ENCODE data around the gene HDDC2. TPM values are rescaled to one million over a fixed set of nuclear protein-coding genes. Genes with fewer than 3 reads are reported as not detected.

The HDDC2 gene
- total RNA-seq, 2 donors from 2014 or later, result 76.4 to 108 TPM

DNA sequence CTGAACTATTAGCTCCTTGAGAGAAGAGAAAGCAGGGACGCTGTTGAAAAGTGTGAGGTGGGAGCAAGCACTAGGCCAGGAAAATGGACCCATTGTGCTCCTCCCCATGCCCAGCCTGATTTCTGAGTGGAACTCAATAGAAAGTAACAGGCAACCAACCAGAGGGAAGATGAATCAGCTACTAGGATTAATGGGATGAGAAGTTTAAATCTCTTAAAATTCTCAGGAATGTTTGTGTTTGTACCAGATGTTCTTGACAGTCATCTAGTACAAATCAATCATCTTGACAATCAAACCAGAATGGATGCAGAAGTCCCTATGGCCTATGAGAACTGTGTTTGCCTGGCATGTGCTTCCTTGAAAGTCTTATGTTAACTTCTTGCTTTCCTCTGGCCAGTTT is 48.9 kb downstream of the HDDC2 start:
- no peaks in the 10 kb centered on the region for H3K9me3 ChIP-seq (ENCODE audit: control insufficient read depth, low read length)
- Mint-ChIP-seq H3K27me3 (ENCODE audit: insufficient read depth) (no peaks in the 10 kb centered on the region), H3K36me3 (ENCODE audit: low read depth) (no peaks in the 10 kb centered on the region), H3K4me3 (no peak overlapping the region), H3K9me3 (no peaks in the 10 kb centered on the region), H3K4me1 (peaks cover 9% of the 10 kb centered on the region), H3K27ac (no peak overlapping the region)
- no peaks in the 10 kb centered on the region for H3K36me3 ChIP-seq (ENCODE audit: control insufficient read depth, insufficient read depth, low read length)
- H3K27ac ChIP-seq (ENCODE audit: low read depth, low read length), result no peak overlapping the region
- WGBS, 2 experiments (ENCODE audit: insufficient coverage in 1 of 2, insufficient read length in 1 of 2), result 67 to 78% methylated on average over 1 of the region's 1 CpG
- no peak for DNase-seq
- no peak overlapping the region for H3K4me3 ChIP-seq (ENCODE audit: low read length)
- H3K9ac ChIP-seq (ENCODE audit: extremely low read depth, low read length, poor library complexity, severe bottlenecking), result no peak overlapping the region
- TF ChIP-seq, protein P1, sequence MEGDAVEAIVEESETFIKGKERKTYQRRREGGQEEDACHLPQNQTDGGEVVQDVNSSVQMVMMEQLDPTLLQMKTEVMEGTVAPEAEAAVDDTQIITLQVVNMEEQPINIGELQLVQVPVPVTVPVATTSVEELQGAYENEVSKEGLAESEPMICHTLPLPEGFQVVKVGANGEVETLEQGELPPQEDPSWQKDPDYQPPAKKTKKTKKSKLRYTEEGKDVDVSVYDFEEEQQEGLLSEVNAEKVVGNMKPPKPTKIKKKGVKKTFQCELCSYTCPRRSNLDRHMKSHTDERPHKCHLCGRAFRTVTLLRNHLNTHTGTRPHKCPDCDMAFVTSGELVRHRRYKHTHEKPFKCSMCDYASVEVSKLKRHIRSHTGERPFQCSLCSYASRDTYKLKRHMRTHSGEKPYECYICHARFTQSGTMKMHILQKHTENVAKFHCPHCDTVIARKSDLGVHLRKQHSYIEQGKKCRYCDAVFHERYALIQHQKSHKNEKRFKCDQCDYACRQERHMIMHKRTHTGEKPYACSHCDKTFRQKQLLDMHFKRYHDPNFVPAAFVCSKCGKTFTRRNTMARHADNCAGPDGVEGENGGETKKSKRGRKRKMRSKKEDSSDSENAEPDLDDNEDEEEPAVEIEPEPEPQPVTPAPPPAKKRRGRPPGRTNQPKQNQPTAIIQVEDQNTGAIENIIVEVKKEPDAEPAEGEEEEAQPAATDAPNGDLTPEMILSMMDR (conservative IDR thresholded peaks at IDR 0.05), result no peak
- no peaks in the 10 kb centered on the region for H3K27me3 ChIP-seq (ENCODE audit: control insufficient read depth, insufficient read depth, low read length, poor library complexity, severe bottlenecking)
- H3K4me1 ChIP-seq (ENCODE audit: control insufficient read depth, insufficient read depth, low read length), result no peaks in the 10 kb centered on the region

DNA sequence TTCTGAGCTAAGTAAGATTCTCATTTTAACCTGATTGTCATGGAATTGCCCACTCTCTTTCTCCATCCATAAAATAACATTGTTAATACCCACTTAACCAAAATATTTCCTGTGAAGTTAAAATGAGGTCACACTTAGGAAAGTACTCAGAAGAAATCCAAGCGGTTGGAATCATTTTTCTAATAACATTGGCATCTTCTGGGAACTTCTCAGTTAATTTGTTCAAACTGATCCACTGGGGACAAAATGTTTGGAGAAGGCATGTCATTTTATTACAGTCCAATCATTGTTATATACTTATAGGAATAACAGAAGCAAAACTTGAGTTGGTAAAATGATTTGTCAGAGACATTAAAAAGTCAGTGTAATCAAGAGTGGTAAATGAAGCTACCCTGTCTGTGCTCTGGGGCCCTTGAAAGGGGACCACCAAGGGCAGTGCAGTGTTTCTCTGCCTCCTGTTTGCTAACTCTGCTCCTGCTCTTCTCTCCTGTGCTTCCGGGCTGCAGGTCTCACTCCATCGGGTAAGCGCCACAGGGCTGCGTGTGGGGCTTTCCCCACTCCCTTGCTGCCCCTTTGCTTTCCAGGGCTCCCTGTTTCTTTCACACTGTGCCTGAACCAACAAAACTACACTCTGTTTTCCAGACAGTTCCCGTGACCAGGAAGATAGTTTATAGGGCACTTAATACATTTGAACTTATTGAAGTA is 50.1 kb downstream of the HDDC2 start:
- 71 to 75% methylated on average over 6 of the region's 6 CpGs for WGBS, 2 experiments (ENCODE audit: insufficient coverage in 1 of 2, insufficient read length in 1 of 2)
- Mint-ChIP-seq H3K9me3 (no peaks in the 10 kb centered on the region), H3K27ac (peak overlapping the region; percentile 64), H3K36me3 (ENCODE audit: low read depth) (no peaks in the 10 kb centered on the region), H3K27me3 (ENCODE audit: insufficient read depth) (no peaks in the 10 kb centered on the region), H3K4me3 (no peak overlapping the region), H3K4me1 (peaks cover 9% of the 10 kb centered on the region)
- Histone ChIP-seq H3K27me3 (ENCODE audit: control insufficient read depth, insufficient read depth, low read length, poor library complexity, severe bottlenecking) (no peaks in the 10 kb centered on the region), H3K4me3 (ENCODE audit: low read length) (no peak overlapping the region), H3K9ac (ENCODE audit: extremely low read depth, low read length, poor library complexity, severe bottlenecking) (no peak overlapping the region), H3K27ac (ENCODE audit: low read depth, low read length) (no peak overlapping the region), H3K4me1 (ENCODE audit: control insufficient read depth, insufficient read depth, low read length) (no peaks in the 10 kb centered on the region), H3K9me3 (ENCODE audit: control insufficient read depth, low read length) (no peaks in the 10 kb centered on the region), H3K36me3 (ENCODE audit: control insufficient read depth, insufficient read depth, low read length) (no peaks in the 10 kb centered on the region)
- TF ChIP-seq, protein P1 (conservative IDR thresholded peaks at IDR 0.05), result no peak
- peak; percentile 59 for DNase-seq

GRCh38 chr6:125250511-125250910 is 51.3 kb downstream of the HDDC2 start:
- Histone ChIP-seq H3K4me1 (ENCODE audit: control insufficient read depth, insufficient read depth, low read length) (no peaks in the 10 kb centered on the region), H3K9me3 (ENCODE audit: control insufficient read depth, low read length) (no peaks in the 10 kb centered on the region), H3K27me3 (ENCODE audit: control insufficient read depth, insufficient read depth, low read length, poor library complexity, severe bottlenecking) (no peaks in the 10 kb centered on the region), H3K4me3 (ENCODE audit: low read length) (no peak overlapping the region), H3K9ac (ENCODE audit: extremely low read depth, low read length, poor library complexity, severe bottlenecking) (no peak overlapping the region), H3K36me3 (ENCODE audit: control insufficient read depth, insufficient read depth, low read length) (no peaks in the 10 kb centered on the region), H3K27ac (ENCODE audit: low read depth, low read length) (no peak overlapping the region)
- 100% methylated on average over 1 of the region's 1 CpG for WGBS, 2 experiments (ENCODE audit: insufficient coverage in 1 of 2, insufficient read length in 1 of 2)
- Mint-ChIP-seq H3K36me3 (ENCODE audit: low read depth) (no peaks in the 10 kb centered on the region), H3K4me1 (peaks cover 18% of the 10 kb centered on the region), H3K27me3 (ENCODE audit: insufficient read depth) (no peaks in the 10 kb centered on the region), H3K27ac (no peak overlapping the region), H3K9me3 (no peaks in the 10 kb centered on the region), H3K4me3 (no peak overlapping the region)
- TF ChIP-seq, protein P1 (conservative IDR thresholded peaks at IDR 0.05), result no peak
- DNase-seq, result no peak
